BLaER1 treated with 17β-estradiol and CSF1 and Interleukin-3, amounts not matched to agents 10 nM and 100 nM (cell line): ENCODE data around the gene NOP9.
A peak's percentile ranks its signal among the peaks of the same experiment; 100 is the strongest.

Experiments
- H3K27ac ChIP-seq, 11 experiments: shearing (Covaris generic); formaldehyde crosslinking; 2 replicates each; pipeline ENCODE4 v1.8.1; 2022
- H3K27me3 ChIP-seq, 11 experiments: shearing (Covaris generic); formaldehyde crosslinking; 2 replicates each; pipeline ENCODE4 v1.8.1; 2022
- H3K36me3 ChIP-seq, 11 experiments: shearing (Covaris generic); formaldehyde crosslinking; 2 replicates each; pipeline ENCODE4 v1.8.1; 2022
- H3K4me1 ChIP-seq, 10 experiments: shearing (Covaris generic); formaldehyde crosslinking; 2 replicates each; pipeline ENCODE4 v1.8.1; 2022
- H3K4me2 ChIP-seq, 11 experiments: shearing (Covaris generic); formaldehyde crosslinking; 2 replicates each; pipeline ENCODE4 v1.8.1; 2022
- H3K4me3 ChIP-seq, 10 experiments: shearing (Covaris generic); formaldehyde crosslinking; 2 replicates each; pipeline ENCODE4 v1.8.1; 2022
- H3K9ac ChIP-seq, 11 experiments: shearing (Covaris generic); formaldehyde crosslinking; 2 replicates each; pipeline ENCODE4 v1.8.1; 2022
- H3K9me3 ChIP-seq, 11 experiments: shearing (Covaris generic); formaldehyde crosslinking; replicated peaks in 1 of 11; 2 replicates each; pipeline ENCODE4 v1.8.1; 2022
- H4K20me1 ChIP-seq, 11 experiments: shearing (Covaris generic); formaldehyde crosslinking; 2 replicates each; pipeline ENCODE4 v1.8.1; 2022
- Cebpa-rat ChIP-seq, 11 experiments: shearing (Covaris generic); IDR thresholded peaks; 2 replicates each; pipeline ENCODE4 v1.8.1; 2022

NOP9 gene

GRCh38 chr14:24268225-24268624 is 31.4 kb upstream of the NOP9 start:
- H3K4me3 ChIP-seq = no peak overlapping the region
- no peak overlapping the region for H3K9ac ChIP-seq
- H3K9me3 ChIP-seq = no peaks in the 10 kb centered on the region
- H3K4me2 ChIP-seq = no peak overlapping the region
- no peak for TF ChIP-seq Cebpa-rat (IDR thresholded peaks at IDR 0.05)
- peaks cover 12 to 71% (median 38%) of the 10 kb centered on the region in 11 experiments; a peak in 21 of 22 replicates for H3K36me3 ChIP-seq
- no peak overlapping the region for H3K27ac ChIP-seq
- no peaks in the 10 kb centered on the region for H3K27me3 ChIP-seq
- H4K20me1 ChIP-seq = peaks cover 0 to 4% (median 0%) of the 10 kb centered on the region in 11 experiments; a peak in 1 of 22 replicates
- peaks cover 24 to 36% (median 31%) of the 10 kb centered on the region in 10 experiments for H3K4me1 ChIP-seq

- Histone ChIP-seq H3K9ac (no peak overlapping the region), H3K27ac (no peak overlapping the region), H3K36me3 (peaks cover 12 to 60% (median 38%) of the 10 kb centered on the region in 11 experiments; a peak in 21 of 22 replicates), H4K20me1 (peaks cover 0 to 4% (median 0%) of the 10 kb centered on the region in 11 experiments; a peak in 1 of 22 replicates), H3K4me2 (no peak overlapping the region; a peak in 1 of 22 replicates), H3K4me3 (no peak overlapping the region), H3K27me3 (no peaks in the 10 kb centered on the region), H3K4me1 (peaks cover 24 to 48% (median 42%) of the 10 kb centered on the region in 10 experiments), H3K9me3 (no peaks in the 10 kb centered on the region)
- TF ChIP-seq Cebpa-rat (IDR thresholded peaks at IDR 0.05) = no peak
Measured at GRCh38 chr14:24269368-24269767, 30.3 kb upstream of the NOP9 start.

GRCh38 chr14:24269910-24270536 is 29.6 kb upstream of the NOP9 start:
- H3K27ac ChIP-seq = no peak overlapping the region; a peak in 1 of 22 replicates
- H4K20me1 ChIP-seq = peaks cover 0 to 4% (median 0%) of the 10 kb centered on the region in 11 experiments; a peak in 1 of 22 replicates
- peaks cover 24 to 54% (median 45%) of the 10 kb centered on the region in 10 experiments for H3K4me1 ChIP-seq
- H3K9ac ChIP-seq = no peak overlapping the region
- H3K27me3 ChIP-seq = no peaks in the 10 kb centered on the region
- H3K4me3 ChIP-seq = no peak overlapping the region
- H3K9me3 ChIP-seq = no peaks in the 10 kb centered on the region
- peaks cover 12 to 53% (median 38%) of the 10 kb centered on the region in 11 experiments; a peak in 21 of 22 replicates for H3K36me3 ChIP-seq
- TF ChIP-seq Cebpa-rat (IDR thresholded peaks at IDR 0.05) = no peak
- peak overlapping the region in 5 of 11 experiments; percentile 89 to 97 (median 95); a peak in 9 of 22 replicates for H3K4me2 ChIP-seq

- no peak for TF ChIP-seq Cebpa-rat (IDR thresholded peaks at IDR 0.05)
- Histone ChIP-seq H3K9me3 (no peaks in the 10 kb centered on the region), H3K4me1 (peaks cover 24 to 60% (median 50%) of the 10 kb centered on the region in 10 experiments), H3K4me2 (peak overlapping the region; percentile 89 to 97 (median 94)), H4K20me1 (peaks cover 0 to 4% (median 0%) of the 10 kb centered on the region in 11 experiments; a peak in 1 of 22 replicates), H3K4me3 (peak overlapping the region; percentile 72 to 95 (median 82)), H3K9ac (peak overlapping the region; percentile 92 to 100 (median 98)), H3K27me3 (no peaks in the 10 kb centered on the region), H3K36me3 (peaks cover 12 to 47% (median 37%) of the 10 kb centered on the region in 11 experiments; a peak in 21 of 22 replicates), H3K27ac (peak overlapping the region; percentile 95 to 100 (median 98); a peak in 21 of 22 replicates)
Measured at GRCh38 chr14:24270537-24271133, 29.0 kb upstream of the NOP9 start.

- H3K4me3 ChIP-seq = peak within 1 kb of the TSS; percentile 72 to 95 (median 82)
- H3K4me2 ChIP-seq = peak within 1 kb of the TSS; percentile 89 to 97 (median 94)
- H3K9ac ChIP-seq = peak within 1 kb of the TSS; percentile 92 to 100 (median 98)
- peaks cover 12 to 40% (median 30%) of the 10 kb centered on the region in 11 experiments; a peak in 20 of 22 replicates for H3K36me3 ChIP-seq
- no peak for TF ChIP-seq Cebpa-rat (IDR thresholded peaks at IDR 0.05)
- H3K4me1 ChIP-seq = peaks cover 24 to 66% (median 57%) of the 10 kb centered on the region in 10 experiments
- H4K20me1 ChIP-seq = peaks cover 0 to 4% (median 0%) of the 10 kb centered on the region in 11 experiments; a peak in 1 of 22 replicates
- no peaks in the 10 kb centered on the region for H3K9me3 ChIP-seq
- H3K27ac ChIP-seq = peak within 1 kb of the TSS; percentile 95 to 100 (median 98)
- no peaks in the 10 kb centered on the region for H3K27me3 ChIP-seq
Measured at GRCh38 chr14:24271134-24271833, 28.4 kb upstream of the NOP9 start, which contains the start of gene RABGGTA. RABGGTA (minus strand) TSS chr14:24271597; CDS start chr14:24271115, 482 bp downstream.

GRCh38 chr14:24271834-24272263 is 27.8 kb upstream of the NOP9 start:
- no peaks in the 10 kb centered on the region for H3K9me3 ChIP-seq

GRCh38 chr14:24272467-24272866 is 27.2 kb upstream of the NOP9 start:
- Histone ChIP-seq H4K20me1 (no peaks in the 10 kb centered on the region), H3K9me3 (no peaks in the 10 kb centered on the region), H3K9ac (peak overlapping the region in 5 of 11 experiments; percentile 31 to 98 (median 61); a peak in 6 of 22 replicates), H3K36me3 (peaks cover 2 to 29% (median 19%) of the 10 kb centered on the region in 11 experiments; a peak in 19 of 22 replicates), H3K27ac (peak overlapping the region in 6 of 11 experiments; percentile 97 to 100 (median 99); a peak in 10 of 22 replicates), H3K4me1 (peaks cover 17 to 76% (median 61%) of the 10 kb centered on the region in 10 experiments), H3K4me2 (peak overlapping the region; percentile 89 to 97 (median 94); a peak in 19 of 22 replicates), H3K27me3 (no peaks in the 10 kb centered on the region), H3K4me3 (peak overlapping the region in 2 of 10 experiments; percentile 78 to 84; a peak in 3 of 20 replicates)
- no peak for TF ChIP-seq Cebpa-rat (IDR thresholded peaks at IDR 0.05)

More at GRCh38 chr14:24271834-24272263, 27.8 kb upstream of the NOP9 start:
- Histone ChIP-seq H3K9ac (peak overlapping the region; percentile 92 to 100 (median 98)), H3K4me1 (peaks cover 19 to 69% (median 59%) of the 10 kb centered on the region in 10 experiments), H3K4me3 (peak overlapping the region; percentile 72 to 95 (median 82)), H3K27me3 (no peaks in the 10 kb centered on the region), H3K36me3 (peaks cover 7 to 35% (median 25%) of the 10 kb centered on the region in 11 experiments; a peak in 19 of 22 replicates), H4K20me1 (peaks cover 0 to 2% (median 0%) of the 10 kb centered on the region in 11 experiments; a peak in 1 of 22 replicates), H3K4me2 (peak overlapping the region; percentile 89 to 97 (median 94)), H3K27ac (peak overlapping the region; percentile 95 to 100 (median 98))
- no peak for TF ChIP-seq Cebpa-rat (IDR thresholded peaks at IDR 0.05)

GRCh38 chr14:24273422-24273998 is 26.1 kb upstream of the NOP9 start:
- Histone ChIP-seq H3K4me2 (peak overlapping the region in 8 of 11 experiments; percentile 10 to 97 (median 90); a peak in 15 of 22 replicates), H3K4me3 (no peak overlapping the region), H3K9me3 (peaks cover 0 to 6% (median 0%) of the 10 kb centered on the region in 11 experiments; a peak in 2 of 22 replicates), H3K27ac (peak overlapping the region in 8 of 11 experiments; percentile 28 to 100 (median 98); a peak in 14 of 22 replicates), H4K20me1 (no peaks in the 10 kb centered on the region), H3K4me1 (peaks cover 28 to 86% (median 72%) of the 10 kb centered on the region in 10 experiments), H3K9ac (peak overlapping the region in 6 of 11 experiments; percentile 3 to 98 (median 60); a peak in 9 of 22 replicates), H3K27me3 (no peaks in the 10 kb centered on the region), H3K36me3 (peaks cover 0 to 20% (median 15%) of the 10 kb centered on the region in 11 experiments; a peak in 17 of 22 replicates)
- no peak for TF ChIP-seq Cebpa-rat (IDR thresholded peaks at IDR 0.05)
